Small intestine (tissue), 7 donors: ENCODE data around the gene HDDC3. TPM values are rescaled to one million over a fixed set of nuclear protein-coding genes. Genes with fewer than 3 reads are reported as not detected.
"Not testable (repeated sequence)": the region's sequence is repeated elsewhere in the genome, so short reads cannot be mapped to it uniquely, and the experiment has no call there.

Source experiments
- DNase-seq, 2 donors: peaks; one replicate each; pipeline versions ENCODE4 v3.0.0 to v3.0.0-alpha.2; 2013
- FAIRE-seq: peaks from 2 replicates; lab custom pipeline; 2012; peaks lifted over from hg19 to GRCh38; lab: Jason Lieb, UNC
- H3K27ac ChIP-seq, 3 donors: one replicate each; pipeline ENCODE4 v1.5.1; 2013; ENCODE audit warnings: low read length in 2 of 3, mild to moderate bottlenecking in 2 of 3, control low read depth in 1 of 3, inconsistent platforms in 1 of 3, low read depth in 1 of 3, moderate library complexity in 1 of 3
- H3K27me3 ChIP-seq, 3 donors: one replicate each; pipeline ENCODE4 v1.6.1; 2013; ENCODE audit warnings: low read length in 3 of 3, inconsistent platforms in 1 of 3; ENCODE audit not compliant: control insufficient read depth in 3 of 3, insufficient read depth in 3 of 3
- H3K36me3 ChIP-seq, 3 donors: one replicate each; pipeline ENCODE4 v1.6.1; 2013; ENCODE audit warnings: low read length in 3 of 3, inconsistent platforms in 1 of 3, low read depth in 1 of 3, mild to moderate bottlenecking in 1 of 3, moderate library complexity in 1 of 3; ENCODE audit not compliant: control insufficient read depth in 3 of 3, insufficient read depth in 2 of 3
- H3K4me1 ChIP-seq, 3 donors: one replicate each; pipeline ENCODE4 v1.6.1; 2013; ENCODE audit warnings: low read length in 2 of 3, inconsistent platforms in 1 of 3, low read depth in 1 of 3, mild to moderate bottlenecking in 1 of 3, moderate library complexity in 1 of 3; ENCODE audit not compliant: control insufficient read depth in 3 of 3, insufficient read depth in 2 of 3
- H3K4me3 ChIP-seq, 3 donors: one replicate each; pipeline ENCODE4 v1.5.1; 2013; ENCODE audit warnings: low read length in 3 of 3, control low read depth in 1 of 3, inconsistent platforms in 1 of 3, low read depth in 1 of 3, mild to moderate bottlenecking in 1 of 3, moderate library complexity in 1 of 3
- H3K9me3 ChIP-seq, 2 donors: one replicate each; pipeline ENCODE4 v1.6.1; 2013; ENCODE audit warnings: low read depth in 1 of 2, low read length in 1 of 2; ENCODE audit not compliant: control insufficient read depth in 2 of 2, insufficient read depth in 1 of 2
- WGBS, 3 donors: extraction: QIAGEN DNeasy Blood & Tissue Kit; methylation state at CpG; one replicate each; pipeline ENCODE4 v1.1.7; 2013; 5-methylcytosine and 5-hydroxymethylcytosine counted together
- polyA plus RNA-seq, 4 donors: library from polyadenylated mRNA; stranded (reverse) in 3 of 4; unstranded in 1 of 4; fragments of 200-250 nt in 3 of 4; fragments of 120-200 nt in 1 of 4; gene quantifications; one replicate each; pipeline versions ENCODE4 v1.2.1 to v1.2.3, GENCODE V29; 2013
- donor health status: healthy with polysubstance abuse.
- donor health status: control.
- donor health status: control.
- donor health status: Bipolar disorder and iron deficiency.
- donor health status: healthy.

The HDDC3 gene
- polyA plus RNA-seq, 4 donors: 21.1 to 33.0 (median 27.2) TPM

- H3K4me1 ChIP-seq: peaks cover 0 to 13% (median 2%) of the 10 kb centered on the region in 3 donors
- peak overlapping the region in 1 of 3 donors; percentile 81 for H3K4me3 ChIP-seq
- no peaks in the 10 kb centered on the region for H3K27me3 ChIP-seq
- FAIRE-seq: no peak
- peaks cover 3 to 22% (median 11%) of the 10 kb centered on the region in 3 donors for H3K36me3 ChIP-seq
- H3K27ac ChIP-seq: peak overlapping the region; percentile 93 to 95 (median 94)
- no peaks in the 10 kb centered on the region for H3K9me3 ChIP-seq
- WGBS, 3 donors: 38 to 49% (median 44%) methylated on average over 14 of the region's 14 CpGs
- DNase-seq: peak in 1 of 2 donors; percentile 36
These were observed 30.9 kb downstream of the HDDC3 start for GRCh38 chr15:90901175-90902039.

- H3K27me3 ChIP-seq, FAIRE-seq, H3K27ac ChIP-seq, H3K9me3 ChIP-seq, DNase-seq, H3K4me3 ChIP-seq, H3K4me1 ChIP-seq: not testable (repeated sequence)
- 88 to 95% (median 92%) methylated on average over 14 of the region's 14 CpGs for WGBS, 3 donors
- peaks cover 0 to 30% (median 6%) of the 10 kb centered on the region in 3 donors for H3K36me3 ChIP-seq
These were observed 35.2 kb downstream of the HDDC3 start for GRCh38 chr15:90897131-90897655.

GRCh38 chr15:90895571-90896117 is 36.7 kb downstream of the HDDC3 start:
- Histone ChIP-seq H3K9me3 (no peaks in the 10 kb centered on the region), H3K4me3 (no peak overlapping the region), H3K27me3 (no peaks in the 10 kb centered on the region), H3K27ac (no peak overlapping the region), H3K4me1 (no peaks in the 10 kb centered on the region), H3K36me3 (peaks cover 0 to 45% (median 6%) of the 10 kb centered on the region in 3 donors)
- DNase-seq (no peak), FAIRE-seq (no peak)
- WGBS, 3 donors: 67 to 89% (median 84%) methylated on average over 10 of the region's 10 CpGs

- no peak for FAIRE-seq
- WGBS, 3 donors: 93 to 95% (median 94%) methylated on average over 31 to 33 of the region's 33 CpGs
- Histone ChIP-seq H3K4me1 (no peaks in the 10 kb centered on the region), H3K27me3 (no peaks in the 10 kb centered on the region), H3K36me3 (peaks cover 0 to 63% (median 6%) of the 10 kb centered on the region in 3 donors), H3K4me3 (no peak overlapping the region), H3K9me3 (no peaks in the 10 kb centered on the region), H3K27ac (no peak overlapping the region)
- no peak for DNase-seq
These were observed 38.9 kb downstream of the HDDC3 start for GRCh38 chr15:90893175-90894090.

- H3K27me3 ChIP-seq: no peaks in the 10 kb centered on the region
- H3K27ac ChIP-seq: no peak overlapping the region
- DNase-seq (no peak), FAIRE-seq (no peak)
- WGBS, 3 donors: 95 to 97% (median 96%) methylated on average over 27 to 29 of the region's 29 CpGs
- no peak overlapping the region for H3K4me3 ChIP-seq
- no peaks in the 10 kb centered on the region for H3K9me3 ChIP-seq
- H3K4me1 ChIP-seq: no peaks in the 10 kb centered on the region
- H3K36me3 ChIP-seq: peaks cover 0 to 69% (median 6%) of the 10 kb centered on the region in 3 donors
These were observed 39.7 kb downstream of the HDDC3 start for GRCh38 chr15:90892498-90893174.

- no peak for FAIRE-seq
- DNase-seq: no peak
- WGBS, 3 donors: 95 to 97% (median 95%) methylated on average over 9 to 11 of the region's 11 CpGs
- Histone ChIP-seq H3K27ac (no peak overlapping the region), H3K27me3 (no peaks in the 10 kb centered on the region), H3K4me3 (no peak overlapping the region), H3K4me1 (no peaks in the 10 kb centered on the region), H3K36me3 (peaks cover 0 to 74% (median 6%) of the 10 kb centered on the region in 3 donors), H3K9me3 (no peaks in the 10 kb centered on the region)
These were observed 40.3 kb downstream of the HDDC3 start for GRCh38 chr15:90892023-90892422.

- peaks cover 0 to 79% (median 6%) of the 10 kb centered on the region in 3 donors for H3K36me3 ChIP-seq
These were observed 40.9 kb downstream of the HDDC3 start for GRCh38 chr15:90891346-90891949.

More at GRCh38 chr15:90891346-90891949, 40.9 kb downstream of the HDDC3 start:
- Histone ChIP-seq H3K4me1 (peaks cover 0 to under 1% (median 0%) of the 10 kb centered on the region in 3 donors), H3K4me3 (no peak overlapping the region), H3K27me3 (no peaks in the 10 kb centered on the region), H3K27ac (no peak overlapping the region), H3K9me3 (no peaks in the 10 kb centered on the region)
- no peak for FAIRE-seq
- 89 to 92% (median 91%) methylated on average over 7 to 8 of the region's 8 CpGs for WGBS, 3 donors
- DNase-seq: no peak
